GM12878 (cell line): ENCODE data around the gene GPR171. TPM values are rescaled to one million over a fixed set of nuclear protein-coding genes. Genes with fewer than 3 reads are reported as not detected.

ENCODE experiments used
- CBFB ChIP-seq: IDR thresholded peaks from 2 replicates; pipeline ENCODE4 v1.6.1; 2016; ENCODE audit warnings: antibody characterized with exemption, low read depth
- HCFC1 ChIP-seq: fragments of 150-350 bp; IDR thresholded peaks from 2 replicates; pipeline ENCODE4 v1.6.1; 2014; ENCODE audit warnings: low read length
- PRDM15 ChIP-seq: fragments of 450-650 bp; formaldehyde crosslinking; IDR thresholded peaks from 2 replicates; pipeline ENCODE4 v1.4.0; 2020; ENCODE audit warnings: mild to moderate bottlenecking, moderate library complexity
- SMC3 ChIP-seq: IDR thresholded peaks from 2 replicates; pipeline ENCODE4 v1.6.1; 2011; ENCODE audit warnings: low read length, improper control_type of control experiment, borderline replicate concordance
- ZBTB4 ChIP-seq: fragments of 450-650 bp; formaldehyde crosslinking; IDR thresholded peaks from 2 replicates; pipeline ENCODE4 v1.4.0; 2022; ENCODE audit warnings: mild to moderate bottlenecking, moderate library complexity
- ZNF217 ChIP-seq: fragments of 450-650 bp; IDR thresholded peaks from 2 replicates; pipeline ENCODE4 v1.6.1; 2017; ENCODE audit warnings: antibody characterized with exemption, mild to moderate bottlenecking
- polyA plus RNA-seq, 11 experiments: library from polyadenylated mRNA; depleted of rRNA in 4 of 11; unstranded in 6 of 11; stranded (reverse) in 5 of 11; fragments of >200 nt; fragmentation: Nextera tagmentation in 4 of 11; fragmentation: Illumina TruSeq in 1 of 11; extraction: Ambion mirVana in 4 of 11; extraction: Trizol in 1 of 11; gene quantifications; 1 replicate in 1 of 11; 2 replicates in 10 of 11; pipeline versions ENCODE4 v1.2.1 to v1.2.3, GENCODE V29; 2011 to 2016; ENCODE audit warnings: inconsistent platforms in 2 of 11, missing spikeins in 2 of 11, low read depth in 1 of 11
- total RNA-seq, 4 experiments: library from RNA; depleted of rRNA in 3 of 4; stranded (reverse); fragments of >200 nt in 3 of 4; fragmentation: Illumina TruSeq in 1 of 4; extraction: Trizol in 1 of 4; gene quantifications; 2 replicates each; pipeline versions ENCODE4 v1.2.1 to v1.2.3, GENCODE V29; 2013 to 2021
- TF ChIP-seq, protein P1 (sequence below): IDR thresholded peaks from 2 replicates; pipeline ENCODE4 v1.6.1; 2012; ENCODE audit warnings: low read depth, low read length, improper control_type of control experiment

The GPR171 gene
- total and polyA plus RNA-seq, 10 of the 15 experiments (the other 5 are each of a cell fraction or from before 2014, with no cell fraction given) = 0.05 to 0.07 TPM; not detected in 8

GRCh38 chr3:151209654-151210053, 6.6 kb upstream of the GPR171 start (continued):
- TF ChIP-seq, protein P1, sequence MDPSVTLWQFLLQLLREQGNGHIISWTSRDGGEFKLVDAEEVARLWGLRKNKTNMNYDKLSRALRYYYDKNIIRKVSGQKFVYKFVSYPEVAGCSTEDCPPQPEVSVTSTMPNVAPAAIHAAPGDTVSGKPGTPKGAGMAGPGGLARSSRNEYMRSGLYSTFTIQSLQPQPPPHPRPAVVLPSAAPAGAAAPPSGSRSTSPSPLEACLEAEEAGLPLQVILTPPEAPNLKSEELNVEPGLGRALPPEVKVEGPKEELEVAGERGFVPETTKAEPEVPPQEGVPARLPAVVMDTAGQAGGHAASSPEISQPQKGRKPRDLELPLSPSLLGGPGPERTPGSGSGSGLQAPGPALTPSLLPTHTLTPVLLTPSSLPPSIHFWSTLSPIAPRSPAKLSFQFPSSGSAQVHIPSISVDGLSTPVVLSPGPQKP = no peak
- TF ChIP-seq ZNF217 (no peak), HCFC1 (no peak), ZBTB4 (CRISPR knock-in tag) (no peak), PRDM15 (no peak), SMC3 (no peak), CBFB (no peak)
